Loucy (cell line): ENCODE measurements around the gene DUSP14.

ENCODE experiments used
- EZH2phosphoT487 ChIP-seq: fragments of 200-600 bp; IDR thresholded peaks from 2 replicates; pipeline ENCODE4 v1.6.1; 2018; ENCODE audit warnings: antibody characterized with exemption, mild to moderate bottlenecking, moderate library complexity, borderline replicate concordance
- TF ChIP-seq, protein P1 (sequence below): fragments of 200-600 bp; sonication (generic); conservative IDR thresholded peaks from 2 replicates; pipeline ENCODE4 v1.5.1; 2014; ENCODE audit warnings: mild to moderate bottlenecking, antibody characterized with exemption, low read length

- TF ChIP-seq, protein P1, sequence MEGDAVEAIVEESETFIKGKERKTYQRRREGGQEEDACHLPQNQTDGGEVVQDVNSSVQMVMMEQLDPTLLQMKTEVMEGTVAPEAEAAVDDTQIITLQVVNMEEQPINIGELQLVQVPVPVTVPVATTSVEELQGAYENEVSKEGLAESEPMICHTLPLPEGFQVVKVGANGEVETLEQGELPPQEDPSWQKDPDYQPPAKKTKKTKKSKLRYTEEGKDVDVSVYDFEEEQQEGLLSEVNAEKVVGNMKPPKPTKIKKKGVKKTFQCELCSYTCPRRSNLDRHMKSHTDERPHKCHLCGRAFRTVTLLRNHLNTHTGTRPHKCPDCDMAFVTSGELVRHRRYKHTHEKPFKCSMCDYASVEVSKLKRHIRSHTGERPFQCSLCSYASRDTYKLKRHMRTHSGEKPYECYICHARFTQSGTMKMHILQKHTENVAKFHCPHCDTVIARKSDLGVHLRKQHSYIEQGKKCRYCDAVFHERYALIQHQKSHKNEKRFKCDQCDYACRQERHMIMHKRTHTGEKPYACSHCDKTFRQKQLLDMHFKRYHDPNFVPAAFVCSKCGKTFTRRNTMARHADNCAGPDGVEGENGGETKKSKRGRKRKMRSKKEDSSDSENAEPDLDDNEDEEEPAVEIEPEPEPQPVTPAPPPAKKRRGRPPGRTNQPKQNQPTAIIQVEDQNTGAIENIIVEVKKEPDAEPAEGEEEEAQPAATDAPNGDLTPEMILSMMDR = no peak
- TF ChIP-seq EZH2phosphoT487 = no peak
Observed at GRCh38 chr17:37535906-37536305, 46.2 kb downstream of the DUSP14 start.
